AG04450 (cell line): ENCODE data around the gene PLA2G4F. TPM values are rescaled to one million over a fixed set of nuclear protein-coding genes. Genes with fewer than 3 reads are reported as not detected.

Experiments used
- CTCF ChIA-PET: fragments of 300-600, 350-600 bp; formaldehyde crosslinking; extraction: SDS; loops from one replicate; lab custom pipeline; 2022; ENCODE audit warnings: antibody characterized with exemption, inconsistent platforms; lab: Charles Lee
- POLR2A ChIA-PET: fragments of 350-600 bp; formaldehyde crosslinking; extraction: SDS; loops from one replicate; lab custom pipeline; 2021; ENCODE audit warnings: antibody characterized with exemption, inconsistent platforms; lab: Yijun Ruan, JAX
- DNase-seq: peaks from one replicate; pipeline ENCODE4 v3.0.0-alpha.2; 2011; ENCODE audit warnings: low read depth, low spot score
- H3K27ac ChIP-seq: one replicate; pipeline ENCODE4 v1.5.1; 2012; ENCODE audit warnings: low read depth, low read length, control low read depth
- H3K27me3 ChIP-seq: one replicate; pipeline ENCODE4 v1.6.0; 2012; ENCODE audit warnings: low read length; ENCODE audit not compliant: control insufficient read depth, insufficient read depth
- H3K4me3 ChIP-seq: 2 replicates; pipeline ENCODE4 v1.5.1; 2011; ENCODE audit warnings: mild to moderate bottlenecking, low read depth, low read length, control low read depth
- H3K9me3 ChIP-seq: 2 replicates; pipeline ENCODE4 v1.5.1; 2012; ENCODE audit warnings: low read length; ENCODE audit not compliant: control insufficient read depth, insufficient read depth
- CTCF ChIP-seq: IDR thresholded peaks from 2 replicates; pipeline ENCODE4 v1.5.1; 2011; ENCODE audit warnings: low read depth, low read length, control low read depth, inconsistent platforms
- polyA plus RNA-seq: library from polyadenylated mRNA; depleted of rRNA; stranded (reverse); fragments of >200 nt; gene quantifications from 2 replicates; pipeline ENCODE4 v1.2.3, GENCODE V29; 2011

Gene PLA2G4F
- polyA plus RNA-seq, 1 experiment: not detected

GRCh38 chr15:42152196-42152920 is 4.1 kb downstream of the PLA2G4F start:
- TF ChIP-seq CTCF: no peak
- DNase-seq: no peak
- H3K4me3 ChIP-seq: no peak overlapping the region
- H3K9me3 ChIP-seq: no peaks in the 10 kb centered on the region; the same call in 1 of the 2 replicates
- H3K27me3 ChIP-seq: peaks cover 6% of the 10 kb centered on the region
- ChIA-PET POLR2A (no interaction called here), CTCF (no interaction called here)
- no peak overlapping the region for H3K27ac ChIP-seq

GRCh38 chr15:42151736-42152135 is 4.7 kb downstream of the PLA2G4F start:
- ChIA-PET CTCF (no interaction called here), POLR2A (no interaction called here)
- no peak overlapping the region for H3K27ac ChIP-seq

GRCh38 chr15:42151141-42151561 is 5.3 kb downstream of the PLA2G4F start:
- CTCF ChIA-PET: interaction anchor here (0.6 kb wide), 1 partner anchor 1358 kb away, joined by 3 read pairs; no protein-coding TSS in a partner anchor
- no peak overlapping the region for H3K4me3 ChIP-seq
- no peaks in the 10 kb centered on the region; the same call in 1 of the 2 replicates for H3K9me3 ChIP-seq
- TF ChIP-seq CTCF: no peak
- no peak for DNase-seq
- POLR2A ChIA-PET: no interaction called here
- peaks cover 10% of the 10 kb centered on the region for H3K27me3 ChIP-seq
- H3K27ac ChIP-seq: no peak overlapping the region

More at GRCh38 chr15:42151736-42152135, 4.7 kb downstream of the PLA2G4F start:
- Histone ChIP-seq H3K27me3 (peaks cover 7% of the 10 kb centered on the region), H3K4me3 (no peak overlapping the region), H3K9me3 (no peaks in the 10 kb centered on the region; the same call in 1 of the 2 replicates)
- DNase-seq: no peak
- no peak for TF ChIP-seq CTCF

GRCh38 chr15:42150219-42150970 is 6.0 kb downstream of the PLA2G4F start:
- ChIA-PET POLR2A (no interaction called here), CTCF (interaction anchor here (0.6 to 1.3 kb wide), 2 partner anchors 12 to 1357 kb away, joined by 3 to 4 read pairs; no protein-coding TSS in a partner anchor)

More at GRCh38 chr15:42150219-42150970, 6.0 kb downstream of the PLA2G4F start:
- DNase-seq: no peak
- peaks cover 18% of the 10 kb centered on the region for H3K27me3 ChIP-seq
- TF ChIP-seq CTCF: no peak
- H3K9me3 ChIP-seq: no peaks in the 10 kb centered on the region; the same call in 1 of the 2 replicates
- H3K4me3 ChIP-seq: no peak overlapping the region
- H3K27ac ChIP-seq: no peak overlapping the region
